ENCODE results near the gene EMID1. TPM values are rescaled to one million over a fixed set of nuclear protein-coding genes. Genes with fewer than 3 reads are reported as not detected.
A peak's percentile ranks its signal among the peaks of the same experiment; 100 is the strongest.

The EMID1 gene
- total RNA-seq, 1 experiment from 2014 or later: 6.1 TPM

DNA sequence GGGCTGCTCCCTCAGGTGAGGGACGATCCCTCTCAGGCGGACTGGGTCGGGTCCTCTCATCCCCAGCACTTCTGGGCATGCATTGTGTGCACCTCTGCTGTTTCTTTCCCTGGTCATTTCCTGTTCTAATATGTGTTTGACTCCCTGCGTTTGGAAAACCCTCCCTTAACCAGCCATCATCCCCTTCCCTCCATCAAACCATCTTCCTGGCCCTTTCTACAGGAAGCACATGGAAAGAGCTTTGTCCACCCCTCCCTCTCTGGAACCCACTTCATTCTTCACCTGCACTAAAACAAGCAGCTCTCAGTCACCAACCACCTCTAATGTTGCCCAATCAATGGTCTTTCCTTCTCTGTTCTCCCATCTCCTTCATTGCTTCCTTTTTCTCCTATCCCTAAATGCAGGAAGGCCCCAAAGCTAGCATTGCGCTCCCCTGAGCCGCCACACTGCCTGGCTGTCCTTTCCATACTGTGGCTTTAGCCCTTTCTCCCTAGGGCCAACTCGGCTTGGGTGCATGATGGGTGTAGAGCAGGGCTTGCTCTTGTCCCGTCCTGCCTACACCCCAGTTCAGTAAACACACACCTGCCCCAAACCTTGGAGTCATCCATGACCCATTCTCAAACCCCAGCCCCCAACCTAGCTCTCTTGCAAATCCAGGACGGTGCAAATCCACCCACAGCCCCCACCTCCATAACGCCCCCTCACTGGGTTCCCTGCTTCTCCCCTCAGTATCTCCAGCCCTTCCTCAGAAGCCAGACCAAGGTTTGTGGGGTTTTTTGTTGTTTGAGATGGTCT lies 95.3 kb downstream of the EMID1 start:
- Mint-ChIP-seq H3K27ac (peak overlapping the region; percentile 10), H3K4me1 (peaks cover 11% of the 10 kb centered on the region), H3K4me3 (no peak overlapping the region), H3K27me3 (ENCODE audit: low read depth) (peaks cover 4% of the 10 kb centered on the region; the same call in 1 of the 2 replicates), H3K36me3 (peaks cover 42% of the 10 kb centered on the region), H3K9me3 (no peaks in the 10 kb centered on the region)
- peak; percentile 3; the same call in 1 of the 2 replicates for ATAC-seq
- ChIA-PET CTCF (interaction anchor here (0.6 to 4.5 kb wide), 4 partner anchors 8 to 55 kb away, joined by 4 to 52 read pairs (median 6); no protein-coding TSS in a partner anchor), POLR2A (interaction anchor here (0.9 kb wide), 1 partner anchor 14 kb away, joined by 3 read pairs; the partner anchor contains the start of gene RASL10A)
- TF ChIP-seq, protein P1, sequence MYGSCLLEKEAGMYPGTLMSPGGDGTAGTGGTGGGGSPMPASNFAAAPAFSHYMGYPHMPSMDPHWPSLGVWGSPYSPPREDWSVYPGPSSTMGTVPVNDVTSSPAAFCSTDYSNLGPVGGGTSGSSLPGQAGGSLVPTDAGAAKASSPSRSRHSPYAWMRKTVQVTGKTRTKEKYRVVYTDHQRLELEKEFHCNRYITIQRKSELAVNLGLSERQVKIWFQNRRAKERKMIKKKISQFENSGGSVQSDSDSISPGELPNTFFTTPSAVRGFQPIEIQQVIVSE (CRISPR knock-in tag; IDR thresholded peaks at IDR 0.05; ENCODE audit: borderline replicate concordance): no peak
- TF ChIP-seq, protein P2, sequence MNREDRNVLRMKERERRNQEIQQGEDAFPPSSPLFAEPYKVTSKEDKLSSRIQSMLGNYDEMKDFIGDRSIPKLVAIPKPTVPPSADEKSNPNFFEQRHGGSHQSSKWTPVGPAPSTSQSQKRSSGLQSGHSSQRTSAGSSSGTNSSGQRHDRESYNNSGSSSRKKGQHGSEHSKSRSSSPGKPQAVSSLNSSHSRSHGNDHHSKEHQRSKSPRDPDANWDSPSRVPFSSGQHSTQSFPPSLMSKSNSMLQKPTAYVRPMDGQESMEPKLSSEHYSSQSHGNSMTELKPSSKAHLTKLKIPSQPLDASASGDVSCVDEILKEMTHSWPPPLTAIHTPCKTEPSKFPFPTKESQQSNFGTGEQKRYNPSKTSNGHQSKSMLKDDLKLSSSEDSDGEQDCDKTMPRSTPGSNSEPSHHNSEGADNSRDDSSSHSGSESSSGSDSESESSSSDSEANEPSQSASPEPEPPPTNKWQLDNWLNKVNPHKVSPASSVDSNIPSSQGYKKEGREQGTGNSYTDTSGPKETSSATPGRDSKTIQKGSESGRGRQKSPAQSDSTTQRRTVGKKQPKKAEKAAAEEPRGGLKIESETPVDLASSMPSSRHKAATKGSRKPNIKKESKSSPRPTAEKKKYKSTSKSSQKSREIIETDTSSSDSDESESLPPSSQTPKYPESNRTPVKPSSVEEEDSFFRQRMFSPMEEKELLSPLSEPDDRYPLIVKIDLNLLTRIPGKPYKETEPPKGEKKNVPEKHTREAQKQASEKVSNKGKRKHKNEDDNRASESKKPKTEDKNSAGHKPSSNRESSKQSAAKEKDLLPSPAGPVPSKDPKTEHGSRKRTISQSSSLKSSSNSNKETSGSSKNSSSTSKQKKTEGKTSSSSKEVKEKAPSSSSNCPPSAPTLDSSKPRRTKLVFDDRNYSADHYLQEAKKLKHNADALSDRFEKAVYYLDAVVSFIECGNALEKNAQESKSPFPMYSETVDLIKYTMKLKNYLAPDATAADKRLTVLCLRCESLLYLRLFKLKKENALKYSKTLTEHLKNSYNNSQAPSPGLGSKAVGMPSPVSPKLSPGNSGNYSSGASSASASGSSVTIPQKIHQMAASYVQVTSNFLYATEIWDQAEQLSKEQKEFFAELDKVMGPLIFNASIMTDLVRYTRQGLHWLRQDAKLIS (CRISPR knock-in tag; IDR thresholded peaks at IDR 0.05; ENCODE audit: borderline replicate concordance): no peak
- TF ChIP-seq GRHL2 (CRISPR knock-in tag; IDR thresholded peaks at IDR 0.05; ENCODE audit: insufficient replicate concordance, severe bottlenecking): no peak
- TF ChIP-seq, protein P3, sequence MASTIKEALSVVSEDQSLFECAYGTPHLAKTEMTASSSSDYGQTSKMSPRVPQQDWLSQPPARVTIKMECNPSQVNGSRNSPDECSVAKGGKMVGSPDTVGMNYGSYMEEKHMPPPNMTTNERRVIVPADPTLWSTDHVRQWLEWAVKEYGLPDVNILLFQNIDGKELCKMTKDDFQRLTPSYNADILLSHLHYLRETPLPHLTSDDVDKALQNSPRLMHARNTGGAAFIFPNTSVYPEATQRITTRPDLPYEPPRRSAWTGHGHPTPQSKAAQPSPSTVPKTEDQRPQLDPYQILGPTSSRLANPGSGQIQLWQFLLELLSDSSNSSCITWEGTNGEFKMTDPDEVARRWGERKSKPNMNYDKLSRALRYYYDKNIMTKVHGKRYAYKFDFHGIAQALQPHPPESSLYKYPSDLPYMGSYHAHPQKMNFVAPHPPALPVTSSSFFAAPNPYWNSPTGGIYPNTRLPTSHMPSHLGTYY (CRISPR knock-in tag; IDR thresholded peaks at IDR 0.05): peak; percentile 17; the same call in 1 of the 2 replicates
- TF ChIP-seq, protein P4, sequence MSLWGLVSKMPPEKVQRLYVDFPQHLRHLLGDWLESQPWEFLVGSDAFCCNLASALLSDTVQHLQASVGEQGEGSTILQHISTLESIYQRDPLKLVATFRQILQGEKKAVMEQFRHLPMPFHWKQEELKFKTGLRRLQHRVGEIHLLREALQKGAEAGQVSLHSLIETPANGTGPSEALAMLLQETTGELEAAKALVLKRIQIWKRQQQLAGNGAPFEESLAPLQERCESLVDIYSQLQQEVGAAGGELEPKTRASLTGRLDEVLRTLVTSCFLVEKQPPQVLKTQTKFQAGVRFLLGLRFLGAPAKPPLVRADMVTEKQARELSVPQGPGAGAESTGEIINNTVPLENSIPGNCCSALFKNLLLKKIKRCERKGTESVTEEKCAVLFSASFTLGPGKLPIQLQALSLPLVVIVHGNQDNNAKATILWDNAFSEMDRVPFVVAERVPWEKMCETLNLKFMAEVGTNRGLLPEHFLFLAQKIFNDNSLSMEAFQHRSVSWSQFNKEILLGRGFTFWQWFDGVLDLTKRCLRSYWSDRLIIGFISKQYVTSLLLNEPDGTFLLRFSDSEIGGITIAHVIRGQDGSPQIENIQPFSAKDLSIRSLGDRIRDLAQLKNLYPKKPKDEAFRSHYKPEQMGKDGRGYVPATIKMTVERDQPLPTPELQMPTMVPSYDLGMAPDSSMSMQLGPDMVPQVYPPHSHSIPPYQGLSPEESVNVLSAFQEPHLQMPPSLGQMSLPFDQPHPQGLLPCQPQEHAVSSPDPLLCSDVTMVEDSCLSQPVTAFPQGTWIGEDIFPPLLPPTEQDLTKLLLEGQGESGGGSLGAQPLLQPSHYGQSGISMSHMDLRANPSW (CRISPR knock-in tag; conservative IDR thresholded peaks at IDR 0.05; ENCODE audit: low read depth): no peak
- TF ChIP-seq, protein P5, sequence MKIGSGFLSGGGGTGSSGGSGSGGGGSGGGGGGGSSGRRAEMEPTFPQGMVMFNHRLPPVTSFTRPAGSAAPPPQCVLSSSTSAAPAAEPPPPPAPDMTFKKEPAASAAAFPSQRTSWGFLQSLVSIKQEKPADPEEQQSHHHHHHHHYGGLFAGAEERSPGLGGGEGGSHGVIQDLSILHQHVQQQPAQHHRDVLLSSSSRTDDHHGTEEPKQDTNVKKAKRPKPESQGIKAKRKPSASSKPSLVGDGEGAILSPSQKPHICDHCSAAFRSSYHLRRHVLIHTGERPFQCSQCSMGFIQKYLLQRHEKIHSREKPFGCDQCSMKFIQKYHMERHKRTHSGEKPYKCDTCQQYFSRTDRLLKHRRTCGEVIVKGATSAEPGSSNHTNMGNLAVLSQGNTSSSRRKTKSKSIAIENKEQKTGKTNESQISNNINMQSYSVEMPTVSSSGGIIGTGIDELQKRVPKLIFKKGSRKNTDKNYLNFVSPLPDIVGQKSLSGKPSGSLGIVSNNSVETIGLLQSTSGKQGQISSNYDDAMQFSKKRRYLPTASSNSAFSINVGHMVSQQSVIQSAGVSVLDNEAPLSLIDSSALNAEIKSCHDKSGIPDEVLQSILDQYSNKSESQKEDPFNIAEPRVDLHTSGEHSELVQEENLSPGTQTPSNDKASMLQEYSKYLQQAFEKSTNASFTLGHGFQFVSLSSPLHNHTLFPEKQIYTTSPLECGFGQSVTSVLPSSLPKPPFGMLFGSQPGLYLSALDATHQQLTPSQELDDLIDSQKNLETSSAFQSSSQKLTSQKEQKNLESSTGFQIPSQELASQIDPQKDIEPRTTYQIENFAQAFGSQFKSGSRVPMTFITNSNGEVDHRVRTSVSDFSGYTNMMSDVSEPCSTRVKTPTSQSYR (CRISPR knock-in tag; IDR thresholded peaks at IDR 0.05): no peak
- no peak for TF ChIP-seq CREM (CRISPR knock-in tag; IDR thresholded peaks at IDR 0.05)
- no peak for TF ChIP-seq TP53 (CRISPR knock-in tag; IDR thresholded peaks at IDR 0.05)
- TF ChIP-seq, protein P6, sequence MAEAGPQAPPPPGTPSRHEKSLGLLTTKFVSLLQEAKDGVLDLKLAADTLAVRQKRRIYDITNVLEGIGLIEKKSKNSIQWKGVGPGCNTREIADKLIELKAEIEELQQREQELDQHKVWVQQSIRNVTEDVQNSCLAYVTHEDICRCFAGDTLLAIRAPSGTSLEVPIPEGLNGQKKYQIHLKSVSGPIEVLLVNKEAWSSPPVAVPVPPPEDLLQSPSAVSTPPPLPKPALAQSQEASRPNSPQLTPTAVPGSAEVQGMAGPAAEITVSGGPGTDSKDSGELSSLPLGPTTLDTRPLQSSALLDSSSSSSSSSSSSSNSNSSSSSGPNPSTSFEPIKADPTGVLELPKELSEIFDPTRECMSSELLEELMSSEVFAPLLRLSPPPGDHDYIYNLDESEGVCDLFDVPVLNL (CRISPR knock-in tag; IDR thresholded peaks at IDR 0.05; ENCODE audit: borderline replicate concordance, low read depth): no peak
- TF ChIP-seq, protein P7, sequence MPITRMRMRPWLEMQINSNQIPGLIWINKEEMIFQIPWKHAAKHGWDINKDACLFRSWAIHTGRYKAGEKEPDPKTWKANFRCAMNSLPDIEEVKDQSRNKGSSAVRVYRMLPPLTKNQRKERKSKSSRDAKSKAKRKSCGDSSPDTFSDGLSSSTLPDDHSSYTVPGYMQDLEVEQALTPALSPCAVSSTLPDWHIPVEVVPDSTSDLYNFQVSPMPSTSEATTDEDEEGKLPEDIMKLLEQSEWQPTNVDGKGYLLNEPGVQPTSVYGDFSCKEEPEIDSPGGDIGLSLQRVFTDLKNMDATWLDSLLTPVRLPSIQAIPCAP (CRISPR knock-in tag; IDR thresholded peaks at IDR 0.05): no peak
- TF ChIP-seq, protein P8, sequence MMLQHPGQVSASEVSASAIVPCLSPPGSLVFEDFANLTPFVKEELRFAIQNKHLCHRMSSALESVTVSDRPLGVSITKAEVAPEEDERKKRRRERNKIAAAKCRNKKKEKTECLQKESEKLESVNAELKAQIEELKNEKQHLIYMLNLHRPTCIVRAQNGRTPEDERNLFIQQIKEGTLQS (CRISPR knock-in tag; conservative IDR thresholded peaks at IDR 0.05): no peak
- no peak for TF ChIP-seq JUN (CRISPR knock-in tag; IDR thresholded peaks at IDR 0.05)
- TF ChIP-seq NFATC4 (CRISPR knock-in tag; IDR thresholded peaks at IDR 0.05): peak; percentile 50; the same call in 1 of the 2 replicates
- DNase-seq (ENCODE audit: low spot score): no peak

All from WTC11 (cell line).